GM21447 (cell line): ENCODE results near the gene TMEM161B.
"Not testable (repeated sequence)": the region's sequence is repeated elsewhere in the genome, so short reads cannot be mapped to it uniquely, and the experiment has no call there.

Experiments
- ATAC-seq: cut with Tn5 transposase; IDR thresholded peaks from one replicate; pipeline ENCODE4 v1.9.1; 2021; ENCODE audit not compliant: unreplicated experiment

TMEM161B gene

DNA sequence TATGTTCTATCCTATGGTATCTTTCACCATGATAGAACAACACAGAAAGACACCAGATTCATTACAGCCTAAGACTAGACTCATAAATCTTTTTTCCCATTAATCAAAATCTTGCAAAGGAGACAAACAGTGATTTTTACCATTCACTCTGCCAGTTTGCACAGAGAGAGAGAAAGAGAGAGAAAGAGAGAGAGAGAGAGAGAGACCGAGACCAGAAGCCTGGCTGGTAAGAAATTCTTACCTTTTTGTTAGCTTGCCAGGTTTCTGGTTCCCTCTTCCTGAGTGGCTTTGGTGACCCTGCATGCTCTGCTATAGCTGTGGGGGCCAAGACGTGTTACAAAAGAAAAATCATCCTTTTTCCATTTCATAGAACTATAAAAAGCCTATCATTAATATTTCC, 18.6 kb downstream of the TMEM161B start:
- no peak for ATAC-seq

DNA sequence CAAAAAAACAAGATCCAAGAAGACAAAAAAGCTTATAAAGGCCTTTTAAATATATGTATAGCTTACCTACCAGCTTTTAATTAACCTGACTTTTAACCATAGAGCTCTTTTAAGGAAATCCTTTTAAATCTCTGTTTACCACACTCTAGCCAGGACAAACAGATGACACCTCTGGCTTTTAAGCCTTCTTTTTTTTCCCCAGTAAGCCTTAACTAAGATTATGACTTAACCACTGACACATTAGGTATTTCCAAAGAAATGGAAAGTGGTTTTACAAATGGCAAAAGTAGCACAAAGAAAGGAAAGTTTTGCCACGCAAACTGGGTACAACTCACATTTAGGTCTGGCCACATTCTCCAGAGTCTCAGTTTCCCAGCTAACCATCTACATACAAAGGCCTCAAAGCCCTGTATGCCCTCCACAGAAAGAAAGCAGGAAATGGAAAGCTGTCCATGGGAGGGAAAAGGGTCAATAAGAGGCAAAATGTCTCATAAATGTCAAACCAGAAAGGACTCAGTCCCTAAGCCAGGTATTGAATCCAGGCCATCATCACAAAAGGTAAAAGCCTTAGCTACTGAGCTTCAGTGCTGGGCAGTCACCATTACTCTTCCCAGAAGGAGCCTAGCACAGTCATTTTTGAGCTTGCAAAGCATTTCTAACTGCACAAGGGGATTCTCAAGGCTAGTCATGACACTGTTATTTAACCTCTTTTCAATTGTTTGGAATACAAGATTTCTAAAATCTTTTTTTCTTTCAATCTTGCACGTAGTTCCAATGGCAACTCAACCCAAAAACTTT, 19.7 kb downstream of the TMEM161B start:
- no peak for ATAC-seq

DNA sequence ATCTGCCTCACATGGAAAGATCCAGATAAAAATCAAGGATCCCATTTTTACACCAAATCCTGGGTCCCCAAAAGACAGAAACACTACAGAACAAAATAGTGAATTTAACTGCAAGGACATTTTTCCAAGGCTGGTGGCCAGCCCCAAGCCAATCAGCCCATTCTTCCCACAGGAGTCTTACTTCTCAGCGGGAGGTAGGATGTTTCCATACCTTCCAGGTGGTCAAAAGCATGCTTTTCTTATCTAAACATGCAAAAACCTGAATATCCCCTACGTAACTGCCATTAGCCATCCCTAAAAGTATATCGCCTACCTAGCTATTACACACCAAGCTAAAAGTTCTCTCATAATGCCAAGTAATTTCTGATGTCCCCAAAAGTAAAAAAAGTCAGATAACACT, 20.6 kb downstream of the TMEM161B start:
- ATAC-seq, result no peak

DNA sequence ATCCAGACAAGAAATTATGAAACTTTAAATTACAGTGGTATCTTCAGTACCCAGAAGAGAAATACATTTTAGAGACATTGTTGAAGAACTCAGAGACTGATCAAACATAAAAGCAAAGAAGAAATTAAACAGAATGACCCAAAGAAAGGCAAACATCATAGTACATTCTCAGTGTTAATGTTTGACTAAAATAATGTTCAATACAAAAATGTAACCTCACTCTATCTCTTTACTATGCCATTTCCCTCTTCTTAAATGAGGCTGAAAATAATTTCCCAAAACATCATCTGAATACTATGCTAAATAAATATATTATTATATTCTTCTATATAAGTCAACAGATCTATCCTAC, 22.8 kb downstream of the TMEM161B start:
- no peak for ATAC-seq

DNA sequence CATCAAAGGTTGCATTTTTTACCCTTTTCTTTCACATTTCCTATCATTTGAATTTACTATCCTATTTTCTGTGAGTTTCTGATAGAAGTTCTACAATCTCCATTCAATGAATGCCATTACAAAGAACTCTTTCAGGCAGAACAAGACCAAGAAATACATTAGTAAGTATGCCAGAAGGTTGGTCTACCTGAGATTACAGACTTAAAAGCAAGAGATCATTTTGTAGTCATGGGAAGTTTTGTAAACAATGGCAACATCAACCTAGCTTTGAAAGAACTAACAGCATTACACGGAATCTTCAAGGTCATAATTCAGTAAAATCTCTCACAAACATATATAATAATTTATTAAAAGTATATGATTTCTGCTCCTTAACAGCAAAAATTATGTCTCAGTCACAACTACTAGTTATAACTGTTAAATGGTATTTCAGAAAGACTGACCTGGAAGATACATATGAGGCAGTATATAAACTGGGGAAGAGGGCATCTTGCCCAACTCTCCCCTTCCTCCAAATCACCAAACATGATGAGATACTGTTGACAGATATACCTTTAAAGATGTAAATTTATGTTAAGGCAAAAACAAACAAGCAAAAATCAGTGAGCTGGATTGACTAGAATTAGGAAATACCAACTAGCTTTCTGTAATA, 23.3 kb downstream of the TMEM161B start:
- no peak for ATAC-seq

DNA sequence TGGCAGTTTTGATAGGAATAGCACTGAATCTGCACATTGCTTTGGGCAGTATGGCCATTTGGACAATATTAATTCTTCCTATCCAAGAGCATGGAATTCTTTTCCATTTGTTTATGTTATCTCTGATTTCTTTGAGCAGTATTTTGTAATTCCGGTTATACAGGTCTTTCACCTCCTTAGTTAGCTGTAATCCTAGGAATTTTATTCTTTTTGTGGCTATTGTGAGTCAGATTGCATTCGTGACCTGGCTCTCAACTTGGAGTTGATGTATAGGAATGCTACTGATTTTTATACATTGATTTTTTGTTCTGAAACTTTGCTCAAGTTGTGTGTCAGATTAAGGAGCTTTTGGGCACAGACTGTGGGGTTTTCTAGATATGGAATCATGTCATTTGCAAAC, 24.0 kb downstream of the TMEM161B start:
- no peak for ATAC-seq

DNA sequence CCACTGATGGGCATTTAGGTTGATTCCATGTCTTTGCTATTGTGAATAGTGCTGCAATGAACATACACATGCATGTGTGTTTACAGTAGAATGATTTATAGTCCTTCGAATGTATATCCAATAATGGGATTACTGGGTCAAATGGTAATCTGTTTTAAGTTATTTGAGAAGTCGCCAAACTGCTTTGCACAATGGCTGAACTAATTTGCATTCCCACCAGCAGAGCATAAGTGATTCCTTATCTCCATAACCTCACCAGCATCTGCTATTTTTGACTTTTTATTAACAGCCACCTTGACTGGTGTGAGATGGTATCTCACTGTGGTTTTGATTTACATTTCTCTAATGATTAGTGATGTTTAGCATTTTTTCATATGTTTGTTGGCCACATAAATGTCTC, 25.2 kb downstream of the TMEM161B start:
- not testable (repeated sequence) for ATAC-seq

DNA sequence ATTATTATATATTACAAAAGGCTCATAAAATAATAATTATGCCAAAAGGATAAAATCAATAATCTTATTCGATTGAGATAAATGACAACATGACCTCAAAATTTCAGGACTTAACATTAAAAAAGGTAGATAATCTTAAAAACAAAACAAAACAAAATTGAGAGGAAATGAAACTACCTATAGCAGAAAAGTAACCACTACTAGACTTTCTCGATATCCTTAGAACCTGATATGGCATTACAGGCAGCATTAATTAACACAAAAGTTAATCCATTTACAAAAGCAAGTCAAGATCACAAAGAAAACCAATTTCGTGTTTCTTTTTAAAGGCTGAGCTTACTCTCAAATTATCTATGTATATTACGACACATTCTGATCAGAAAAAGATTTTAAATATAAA, 29.9 kb downstream of the TMEM161B start:
- ATAC-seq, result no peak

DNA sequence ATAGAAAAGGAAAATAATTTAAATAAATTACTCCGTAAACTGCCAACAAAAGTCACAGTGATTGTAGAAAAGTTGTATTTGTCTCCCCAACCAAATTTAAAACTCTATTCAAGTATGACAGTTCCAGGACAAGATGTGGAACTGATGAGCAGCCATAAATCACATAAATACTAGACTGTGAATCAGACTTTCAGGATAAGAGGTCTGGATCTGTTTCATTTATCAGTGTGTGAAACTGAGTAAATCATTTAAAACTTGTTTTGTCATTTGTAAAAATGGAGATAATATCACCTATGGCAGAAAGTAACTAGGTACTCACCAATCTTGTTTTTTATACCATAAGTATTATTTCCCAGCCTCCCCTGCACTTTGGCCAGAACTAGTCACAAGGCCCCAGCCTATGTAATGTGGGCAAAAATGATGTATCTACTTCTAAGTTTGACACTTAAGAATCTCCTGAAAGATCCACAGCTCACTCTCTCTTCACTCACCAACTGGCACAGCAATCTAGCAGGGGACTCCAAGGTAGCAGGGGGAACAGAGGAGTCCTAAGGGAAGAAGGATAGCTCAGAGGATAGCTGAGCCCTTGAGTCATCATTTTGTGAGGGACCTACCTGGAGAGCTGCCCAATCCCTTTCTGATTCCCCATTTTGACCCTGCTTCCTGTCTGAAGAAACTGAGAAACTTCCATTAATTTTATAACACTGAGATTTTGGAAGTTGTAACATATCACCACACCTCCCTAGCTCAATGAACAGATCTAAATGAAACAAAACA, 31.6 kb downstream of the TMEM161B start:
- no peak for ATAC-seq

DNA sequence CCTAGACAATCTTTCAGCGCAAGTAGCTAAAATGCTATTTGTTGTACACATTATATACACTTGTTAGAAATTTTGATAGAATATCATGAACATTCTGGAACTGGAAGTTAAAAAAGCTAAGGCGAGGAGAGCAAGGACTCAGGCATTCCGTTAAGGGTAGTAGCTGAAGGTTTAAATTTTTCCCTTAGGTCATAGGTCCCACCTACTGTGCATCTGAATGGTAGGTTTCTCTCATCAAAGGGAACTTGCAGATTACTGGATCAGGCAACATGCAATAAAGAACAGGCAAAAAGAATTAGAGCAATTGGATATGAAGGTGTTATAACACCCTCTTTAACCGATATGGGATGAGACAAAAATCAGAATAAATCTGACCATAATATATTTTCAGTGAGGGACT, 32.8 kb downstream of the TMEM161B start:
- ATAC-seq, result no peak

DNA sequence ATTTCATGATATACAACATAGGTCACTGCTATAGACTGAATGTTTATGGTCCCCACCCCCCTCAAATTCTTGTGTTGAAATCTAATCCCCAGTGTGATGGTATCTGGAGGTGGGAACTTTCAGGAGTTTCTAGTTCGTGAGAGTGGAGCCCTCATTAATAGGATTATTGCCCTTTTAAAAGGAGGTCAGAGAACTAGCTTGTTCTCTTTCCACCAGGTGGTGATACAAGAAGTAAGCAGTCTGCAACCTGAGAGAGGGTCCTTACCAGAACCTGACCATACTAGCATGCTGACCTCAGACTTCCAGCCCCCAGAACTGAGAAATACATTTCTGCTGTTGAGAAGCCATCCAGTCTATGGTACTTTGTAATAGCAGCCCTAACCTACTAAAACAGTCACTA, 33.3 kb downstream of the TMEM161B start:
- no peak for ATAC-seq

DNA sequence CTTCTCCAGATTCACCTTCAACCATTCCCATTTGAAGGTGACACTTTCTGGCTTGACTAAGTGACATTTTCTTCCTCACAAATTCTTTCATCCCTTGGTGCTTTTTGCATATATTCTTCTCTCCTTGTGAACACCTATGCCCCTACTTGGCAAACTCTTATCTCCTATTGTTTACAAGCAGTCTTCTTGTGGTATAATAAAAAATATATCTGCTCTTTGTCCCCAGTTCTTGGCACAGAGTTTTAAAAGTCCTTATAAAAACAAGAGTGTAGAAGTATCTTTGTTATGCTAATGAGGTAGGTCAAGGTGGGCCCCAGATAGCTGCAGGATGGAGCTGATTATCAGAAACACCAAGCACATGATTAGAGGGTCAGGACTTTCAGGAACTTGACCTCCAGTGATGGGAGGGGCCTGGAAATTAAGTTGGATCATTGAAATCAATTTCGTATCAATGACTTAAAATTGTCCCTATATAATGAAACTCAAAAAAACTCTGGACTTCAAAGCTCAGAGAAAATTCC, 38.0 kb downstream of the TMEM161B start:
- no peak for ATAC-seq

DNA sequence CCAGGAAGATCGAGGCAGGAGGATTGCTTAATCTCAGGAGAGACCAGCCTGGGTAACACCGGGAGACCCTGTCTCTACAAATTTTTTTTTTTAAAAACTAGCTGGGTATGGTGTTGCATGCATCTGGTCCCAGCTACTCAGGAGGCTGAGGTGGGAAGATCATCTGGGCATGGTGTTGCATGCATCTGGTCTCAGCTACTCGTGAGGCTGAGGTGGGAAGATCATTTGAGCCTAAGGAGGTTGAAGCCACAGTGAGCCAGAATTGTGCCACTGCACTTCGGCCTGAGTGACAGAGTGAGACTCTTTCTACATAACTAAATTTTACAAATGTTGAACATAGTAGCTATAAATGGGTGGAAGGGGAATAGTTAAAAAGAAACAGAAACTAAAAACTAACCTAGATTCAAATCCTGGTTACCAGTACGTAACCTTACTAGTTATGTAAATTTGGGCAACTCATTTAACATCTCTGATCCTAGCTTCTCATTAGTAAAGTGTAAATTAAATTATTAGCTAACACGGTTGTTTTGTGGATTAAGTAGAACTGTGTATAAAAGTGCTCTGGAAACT, 41.7 kb downstream of the TMEM161B start:
- peak; percentile 83 for ATAC-seq

DNA sequence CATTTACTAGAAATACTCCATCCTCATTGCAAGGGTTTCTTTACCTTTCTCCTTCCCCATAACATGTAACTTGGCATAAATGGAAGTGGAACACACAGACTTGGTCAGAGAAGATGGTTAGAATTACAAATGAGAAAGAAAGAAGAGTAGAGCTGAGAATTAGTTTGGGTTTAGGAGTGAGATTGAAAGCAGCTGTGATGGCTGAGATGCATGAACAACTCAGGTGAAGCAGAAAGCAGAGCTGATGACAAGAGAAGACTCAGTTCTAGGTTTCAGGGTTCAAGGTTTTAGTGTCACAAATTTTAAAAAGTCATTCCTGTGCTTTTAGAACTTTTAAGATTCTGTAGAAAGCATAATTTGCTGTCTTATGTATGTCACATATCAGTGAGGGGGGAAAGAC, 54.0 kb downstream of the TMEM161B start:
- ATAC-seq, result no peak

DNA sequence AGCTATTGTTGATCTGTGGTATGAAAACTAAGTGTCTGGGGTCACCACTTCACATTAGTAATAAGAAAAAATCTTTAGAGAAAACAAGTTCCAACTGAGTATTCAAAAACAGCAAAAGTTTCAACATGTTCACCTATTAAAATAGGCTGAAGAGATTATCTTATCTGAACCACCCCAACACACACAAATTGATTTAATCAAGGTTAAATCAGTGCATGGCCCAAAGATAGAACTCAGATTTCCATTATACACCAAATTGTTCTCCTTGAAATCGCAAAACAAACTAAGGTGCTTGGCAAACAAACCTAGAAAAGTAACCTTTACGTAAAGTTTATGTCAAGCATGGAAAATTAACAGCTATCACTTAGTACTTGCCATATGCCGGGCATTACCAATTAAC, 61.1 kb downstream of the TMEM161B start:
- no peak for ATAC-seq

DNA sequence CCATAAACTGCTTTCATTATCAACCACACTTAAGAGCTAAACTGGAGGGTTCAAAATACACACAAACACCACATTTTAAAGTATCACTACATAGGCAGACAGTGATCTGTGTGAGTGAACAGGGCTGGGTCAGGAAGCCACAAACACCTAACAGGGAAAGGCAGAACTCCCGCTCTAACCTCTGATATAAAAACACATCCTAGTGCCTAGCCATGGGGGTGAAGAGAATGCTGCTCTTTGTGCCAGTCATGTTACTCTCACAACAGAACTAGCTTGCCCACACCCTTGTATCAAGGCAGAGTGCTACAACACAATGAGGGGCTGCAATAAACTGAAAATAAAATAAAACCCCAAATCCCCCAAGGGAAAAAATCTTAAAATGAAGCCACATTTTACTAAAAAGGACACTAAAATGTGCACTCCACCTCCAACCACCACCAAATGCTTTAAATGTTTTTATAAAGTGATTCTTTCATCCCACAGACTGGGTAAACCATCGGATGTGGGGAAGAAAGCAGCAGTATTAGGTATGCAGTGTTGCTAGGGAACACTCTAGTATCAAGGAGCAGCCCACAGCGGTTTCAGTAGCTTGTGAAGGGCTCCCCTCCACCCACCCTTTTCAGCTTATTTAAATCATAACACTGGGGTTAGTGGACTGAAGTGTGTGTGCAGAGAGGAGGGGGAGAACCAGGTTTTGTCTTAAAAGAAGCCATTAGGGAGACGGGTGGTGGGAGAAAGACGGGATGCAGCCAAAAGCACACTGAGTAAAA, 64.5 kb downstream of the TMEM161B start:
- ATAC-seq, result no peak

DNA sequence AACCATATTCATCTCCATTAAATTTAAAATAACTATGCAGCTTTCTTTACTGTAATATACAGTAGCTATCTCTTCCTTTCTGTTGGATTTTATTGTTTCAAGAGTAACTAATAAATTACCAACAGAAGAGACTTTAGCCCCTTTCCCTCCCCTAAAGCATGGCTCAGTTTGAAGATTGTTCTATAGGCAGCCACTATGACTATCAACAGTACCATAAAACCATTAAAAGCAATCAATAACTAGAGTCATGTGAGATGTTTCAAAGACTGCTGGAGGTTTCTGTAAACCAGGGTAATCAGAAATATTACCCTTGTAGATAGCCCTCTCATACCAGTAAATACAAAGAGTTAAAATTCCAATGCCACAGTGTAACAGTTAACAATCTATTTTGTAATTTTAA, 73.0 kb downstream of the TMEM161B start:
- no peak for ATAC-seq

DNA sequence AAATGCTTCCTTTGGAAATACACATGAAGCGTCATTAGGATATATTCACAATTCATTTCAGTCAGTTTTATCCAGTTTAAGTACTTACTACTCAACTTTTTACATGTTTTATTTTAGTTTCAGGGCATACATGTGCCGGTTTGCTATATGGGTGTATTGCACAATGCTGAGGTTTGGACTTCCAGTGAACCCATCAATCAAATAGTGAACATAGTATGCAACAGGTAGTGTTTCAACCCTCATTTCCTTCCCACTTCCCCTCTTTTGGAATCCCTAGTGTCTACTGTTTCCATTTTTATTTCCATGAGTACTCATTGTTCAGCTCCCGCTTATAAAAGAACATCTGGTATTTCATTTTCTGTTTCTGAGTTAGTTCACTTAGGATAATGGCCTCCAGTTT, 74.7 kb downstream of the TMEM161B start:
- ATAC-seq, result no peak

DNA sequence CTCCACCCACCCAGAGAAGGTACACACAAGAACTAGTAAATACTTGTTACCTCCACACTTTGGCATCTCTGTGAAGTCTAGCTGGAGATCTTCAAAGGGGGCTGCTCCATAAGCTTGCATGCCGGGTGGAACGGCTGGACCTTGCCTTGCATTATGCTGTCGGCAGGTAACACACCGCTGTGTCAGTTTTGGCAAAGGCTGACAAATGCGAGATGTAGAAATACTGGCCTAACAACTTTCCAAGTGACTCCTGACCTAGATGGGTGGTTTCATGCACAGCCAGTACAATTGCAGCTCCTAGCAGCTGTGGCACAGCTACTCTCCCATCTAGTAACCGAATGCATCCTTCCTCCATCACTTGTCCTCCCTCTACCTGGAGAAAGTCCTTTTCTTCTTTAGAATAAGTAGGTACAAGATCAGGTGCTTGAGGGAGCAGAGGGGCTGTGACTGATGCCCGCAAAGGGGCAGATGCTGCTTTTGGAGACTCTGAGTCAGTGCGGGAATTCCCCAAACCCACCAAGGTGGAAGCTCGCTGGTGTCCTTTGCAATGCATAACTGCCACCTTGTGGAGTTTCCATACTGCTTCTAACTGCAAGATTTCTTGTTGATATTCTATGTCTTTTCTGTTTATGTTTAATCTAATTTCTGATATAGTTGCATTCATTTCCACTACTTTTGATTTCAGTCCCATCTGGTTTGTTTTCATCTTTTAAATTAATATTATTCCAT, 78.4 kb downstream of the TMEM161B start:
- ATAC-seq, result no peak

DNA sequence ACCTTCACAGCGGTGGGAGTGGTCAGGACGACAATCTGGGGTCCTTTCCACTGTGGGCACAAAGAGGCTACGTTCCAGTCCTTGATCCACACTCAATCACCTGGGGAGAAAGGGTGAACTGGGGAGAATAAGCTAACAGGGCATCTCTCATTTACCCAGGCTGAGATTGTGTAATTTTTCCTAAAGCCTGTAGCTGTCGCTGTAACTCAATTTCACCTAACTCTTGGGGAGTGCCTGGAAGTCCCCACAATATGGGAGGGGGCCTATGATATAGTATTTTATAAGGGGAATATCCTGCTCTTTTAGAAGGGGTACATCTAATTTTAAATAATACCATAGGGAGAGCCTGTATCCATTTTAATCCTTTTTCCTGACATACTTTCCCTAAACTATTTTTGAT, 79.2 kb downstream of the TMEM161B start:
- ATAC-seq, result not testable (repeated sequence)
